GM20431 (cell line): ENCODE data around the gene TMCC1.

Experiments
- in situ Hi-C: fragments of 300-500 bp; cut with MseI, MboI; formaldehyde crosslinking; loops from one replicate; pipeline ENCODE4 v1.15.0; 2020; ENCODE audit warnings: low sequenced_read_pairs; ENCODE audit not compliant: unreplicated experiment

The TMCC1 gene

DNA sequence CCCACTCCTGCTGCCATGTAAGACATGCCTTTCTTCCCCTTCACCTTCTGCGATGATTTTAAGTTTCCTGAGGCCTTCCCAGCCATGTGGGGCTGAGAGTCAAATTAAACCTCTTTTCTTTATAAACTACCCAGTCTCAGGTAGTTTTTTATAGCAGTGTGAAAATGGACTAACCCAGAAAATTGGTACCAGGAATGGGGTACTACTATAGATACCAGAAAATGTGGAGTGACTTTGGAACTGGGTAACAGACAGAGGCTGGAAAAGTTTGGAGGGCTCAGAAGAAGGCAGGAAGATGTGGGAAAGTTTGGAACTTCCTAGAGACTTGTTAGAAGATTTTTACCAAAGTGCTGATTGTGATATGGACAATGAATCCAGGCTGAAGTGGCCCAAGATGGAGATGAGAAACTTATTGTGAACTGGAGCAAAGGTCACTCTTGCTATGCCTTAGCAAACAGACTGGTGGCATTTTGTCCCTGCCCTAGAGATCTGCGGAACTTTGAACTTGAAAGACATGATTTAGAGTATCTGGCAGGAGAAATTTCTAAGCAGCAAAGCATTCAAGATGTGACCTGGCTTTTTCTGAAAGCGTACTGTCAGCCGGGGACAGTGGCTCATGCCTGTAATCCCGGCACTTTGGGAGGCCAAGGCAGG lies 52.7 kb downstream of the TMCC1 start:
- in situ Hi-C loops = loop anchor here (25.0 kb wide), 1 partner anchor 354 kb away; no protein-coding TSS in a partner anchor

DNA sequence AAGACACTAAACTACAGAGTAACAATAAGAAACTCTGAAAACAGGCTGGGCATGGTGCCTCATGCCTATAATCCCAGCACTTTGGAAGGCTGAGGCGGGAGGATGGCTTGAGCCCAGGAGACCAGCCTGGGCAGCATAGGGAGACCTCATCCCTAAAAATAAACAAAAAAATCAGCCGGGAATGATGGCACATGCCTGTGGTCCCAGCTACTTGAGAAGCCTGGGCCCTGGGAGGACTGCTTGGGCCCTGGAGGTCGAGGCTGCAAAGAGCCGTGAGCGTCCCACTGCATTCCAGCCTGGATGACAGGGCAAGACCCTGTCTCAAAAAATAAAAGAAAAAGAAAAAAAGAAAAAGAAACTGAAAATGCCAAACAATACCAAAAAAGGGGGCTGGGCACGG lies 55.4 kb downstream of the TMCC1 start:
- in situ Hi-C loops = loop anchor here (25.0 kb wide), 1 partner anchor 351 kb away; no protein-coding TSS in a partner anchor

DNA sequence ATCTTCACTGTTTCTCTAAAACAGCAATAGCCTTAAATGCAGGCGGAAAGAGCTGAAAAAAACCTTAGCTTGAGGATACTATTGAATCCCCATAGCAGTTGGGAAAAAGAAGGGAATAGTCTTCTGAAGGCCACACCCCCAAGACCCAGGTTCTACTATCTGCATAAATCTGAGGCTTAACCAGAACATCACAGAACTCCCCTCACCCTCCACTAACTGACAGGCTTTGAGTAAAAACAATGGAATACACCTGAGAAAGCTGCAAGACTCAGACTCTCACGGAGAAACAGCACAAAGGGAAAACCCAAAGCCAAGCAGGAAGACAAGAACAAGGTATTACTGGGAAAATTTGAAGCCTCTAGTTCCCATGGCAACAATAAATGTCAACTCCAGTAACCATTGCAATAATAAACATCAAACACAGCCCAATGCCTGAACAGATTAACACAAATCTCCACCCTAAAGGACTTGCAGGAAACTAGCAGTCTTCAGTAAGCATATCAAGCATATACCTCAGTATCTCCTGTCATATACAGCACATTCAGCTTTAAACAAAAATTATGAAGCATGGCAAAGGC lies 56.4 kb downstream of the TMCC1 start:
- in situ Hi-C loops = loop anchor here (25.0 kb wide), 1 partner anchor 350 kb away; no protein-coding TSS in a partner anchor

DNA sequence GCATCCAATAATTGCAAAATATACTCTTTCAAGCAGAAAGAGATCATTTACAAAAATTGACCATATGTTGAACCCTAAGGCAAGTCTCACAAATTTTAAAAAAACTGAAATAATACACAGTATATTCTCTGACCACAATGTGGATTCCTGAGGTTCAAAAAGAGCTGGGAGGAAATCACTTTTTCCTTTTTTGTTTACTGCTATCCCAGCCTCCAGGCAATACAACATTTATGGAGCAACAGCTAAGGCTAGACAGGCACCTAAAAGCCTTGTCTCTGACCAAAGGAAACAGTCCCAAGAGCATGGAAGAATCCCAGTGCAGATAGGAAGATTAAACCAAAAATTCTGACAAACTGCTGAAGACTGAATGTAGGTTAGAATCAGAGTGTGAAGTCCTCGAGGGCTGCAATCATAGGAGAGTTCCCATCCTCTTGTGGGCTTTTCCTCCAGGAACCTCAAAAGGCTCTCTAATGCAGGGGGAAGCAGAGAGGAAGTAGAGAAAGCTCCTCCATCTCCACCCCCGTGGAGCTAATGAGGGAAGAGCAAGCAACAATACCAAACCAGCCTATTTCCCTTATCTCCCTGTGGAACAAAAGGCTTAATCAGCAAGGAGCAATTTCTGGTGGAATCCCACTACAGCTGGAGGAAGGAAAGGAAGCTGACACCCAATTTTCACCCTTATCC lies 57.0 kb downstream of the TMCC1 start:
- in situ Hi-C loops = loop anchor here (25.0 kb wide), 1 partner anchor 349 kb away; no protein-coding TSS in a partner anchor

DNA sequence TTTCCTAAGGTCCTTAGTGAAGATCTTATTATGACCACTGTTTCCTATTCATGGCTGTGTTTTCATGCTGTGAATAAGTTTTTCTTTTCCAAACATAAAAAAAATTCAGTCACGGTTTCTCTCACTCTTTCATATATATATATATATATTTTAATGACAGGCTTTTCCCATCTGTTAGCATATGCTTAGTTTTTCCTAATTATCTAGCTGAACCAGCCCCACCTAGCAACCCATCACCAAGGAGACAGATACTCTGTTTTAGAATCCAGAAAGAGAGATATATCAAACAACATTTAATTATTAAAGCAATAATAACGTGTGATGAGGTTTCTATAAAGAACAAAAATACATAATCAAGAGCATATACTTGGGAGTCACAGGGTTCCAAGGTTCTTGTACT lies 58.3 kb downstream of the TMCC1 start:
- in situ Hi-C loops = loop anchor here (25.0 kb wide), 1 partner anchor 348 kb away; no protein-coding TSS in a partner anchor

DNA sequence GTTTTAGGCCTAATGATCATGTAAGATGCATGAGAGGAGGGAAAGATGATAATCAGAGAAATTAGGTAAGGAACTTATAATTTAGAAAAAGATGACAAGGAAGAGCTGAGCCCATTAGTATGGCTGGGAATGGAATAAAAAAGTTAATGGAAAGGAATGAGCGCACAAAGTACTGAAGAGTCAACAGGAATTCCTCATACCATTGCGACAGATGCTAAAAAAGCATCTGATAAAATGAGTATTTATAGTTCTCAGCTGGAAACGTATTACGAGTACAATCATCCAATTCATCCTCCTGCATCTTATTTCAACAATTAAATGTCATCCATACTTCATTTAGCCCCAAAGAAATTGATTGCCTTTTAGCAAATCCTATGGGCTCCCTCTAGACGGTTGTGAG lies 58.9 kb downstream of the TMCC1 start:
- in situ Hi-C loops = loop anchor here (25.0 kb wide), 1 partner anchor 347 kb away; no protein-coding TSS in a partner anchor

DNA sequence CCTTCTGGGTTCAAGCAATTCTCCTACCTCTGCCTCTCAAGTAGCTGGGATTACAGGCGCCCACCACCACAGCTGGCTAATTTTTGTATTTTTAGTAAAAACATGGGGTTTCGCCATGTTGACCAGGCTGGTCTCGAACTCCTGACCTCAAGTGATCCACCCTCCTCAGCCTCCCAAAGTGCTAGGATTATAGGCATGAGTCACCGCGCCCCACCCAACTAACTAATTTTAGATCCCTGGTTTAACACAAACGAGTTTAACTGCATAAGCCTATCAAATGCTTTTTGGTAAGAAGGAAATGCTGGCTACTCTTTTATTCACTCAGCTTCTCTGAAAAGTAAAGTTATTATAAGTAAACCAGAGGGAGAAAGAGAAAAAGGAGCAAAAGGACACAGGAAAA lies 61.6 kb downstream of the TMCC1 start:
- in situ Hi-C loops = loop anchor here (25.0 kb wide), 1 partner anchor 345 kb away; no protein-coding TSS in a partner anchor

DNA sequence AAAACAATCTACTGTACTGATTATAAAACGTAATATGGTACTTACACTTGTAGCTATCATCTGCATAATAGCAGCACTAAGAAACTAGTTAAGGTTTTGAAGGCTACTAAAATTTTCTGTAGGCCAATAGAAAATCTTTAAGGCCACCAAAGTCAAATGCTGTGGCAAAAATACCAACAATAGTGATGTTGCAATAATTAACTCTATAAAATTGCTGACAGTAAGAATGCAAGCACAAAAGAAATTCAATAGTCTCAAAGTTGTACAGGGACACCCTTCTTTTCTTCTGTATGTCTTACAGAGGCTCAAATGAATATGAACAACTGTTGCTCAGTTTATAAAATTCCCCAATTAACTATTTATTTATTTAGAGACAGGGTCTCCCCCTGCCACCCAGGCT lies 62.0 kb downstream of the TMCC1 start:
- in situ Hi-C loops = loop anchor here (25.0 kb wide), 1 partner anchor 344 kb away; no protein-coding TSS in a partner anchor

DNA sequence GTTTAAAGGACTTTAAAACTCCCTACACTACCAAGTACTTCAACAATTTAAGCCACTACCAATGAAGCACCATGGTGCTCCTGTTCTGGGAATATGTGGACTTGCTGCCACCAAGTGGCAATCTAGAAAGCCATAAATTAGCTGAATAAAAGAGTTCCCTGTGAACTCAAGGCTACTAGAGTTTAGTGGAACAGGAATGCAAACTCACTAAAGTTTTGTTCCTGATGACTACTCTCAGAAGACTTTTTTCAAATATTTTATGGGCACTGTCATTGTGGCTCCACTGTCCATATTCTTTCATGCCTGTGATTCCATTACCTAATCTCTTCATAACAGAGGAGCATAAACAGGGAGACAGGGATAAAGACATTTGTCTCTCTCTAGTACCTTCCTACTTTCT lies 63.9 kb downstream of the TMCC1 start:
- in situ Hi-C loops = loop anchor here (10.0 to 25.0 kb wide), 2 partner anchors 175 to 342 kb away; no protein-coding TSS in a partner anchor

DNA sequence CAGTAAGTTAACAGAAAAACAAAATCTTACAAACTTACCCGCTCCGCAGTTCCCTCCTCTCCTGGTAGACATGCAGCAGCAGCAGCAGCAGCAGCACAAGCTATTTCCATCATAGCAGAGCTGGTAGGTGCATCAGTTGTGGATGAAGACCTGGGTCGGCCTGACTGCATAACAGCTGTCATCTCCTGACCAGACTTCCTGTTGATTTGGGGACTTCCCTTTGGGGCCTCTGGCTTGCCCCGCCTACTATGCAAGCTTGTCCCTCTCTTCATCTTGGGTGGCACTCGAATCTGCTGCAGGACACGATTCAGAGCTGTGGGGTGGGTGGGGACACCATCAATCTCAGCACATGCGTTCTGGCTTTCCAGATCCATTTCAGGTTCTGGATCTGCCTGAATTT lies 65.7 kb downstream of the TMCC1 start:
- in situ Hi-C loops = loop anchor here (10.0 to 25.0 kb wide), 2 partner anchors 173 to 340 kb away; no protein-coding TSS in a partner anchor

DNA sequence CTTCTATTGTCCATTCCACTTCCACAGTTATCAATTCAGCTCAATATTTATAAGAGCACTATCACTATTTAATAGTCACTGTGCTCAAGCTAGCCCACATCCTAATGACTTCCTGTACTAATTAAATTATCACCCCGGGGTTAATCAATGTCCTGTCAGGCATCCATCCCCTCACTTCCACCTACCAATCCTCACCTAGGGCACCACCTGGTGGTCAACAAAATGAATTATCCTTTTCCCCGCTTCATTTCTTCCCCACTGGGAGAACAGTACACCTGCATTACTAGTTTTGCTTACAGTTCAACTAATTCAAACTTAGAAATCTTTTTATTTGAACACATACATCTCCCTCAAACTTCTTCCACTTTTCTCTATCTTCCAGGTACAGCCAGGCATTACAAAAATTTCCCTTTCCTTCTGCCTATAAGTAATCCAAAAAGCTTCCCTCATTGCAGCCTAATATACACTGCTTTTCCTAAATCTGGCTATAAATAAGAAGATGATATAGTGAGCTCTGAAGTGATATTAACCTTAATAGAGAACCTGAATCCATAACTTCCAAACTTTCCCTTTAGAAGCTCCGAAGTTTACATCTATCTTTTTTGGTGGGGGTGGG lies 68.5 kb downstream of the TMCC1 start:
- in situ Hi-C loops = loop anchor here (10.0 to 25.0 kb wide), 2 partner anchors 170 to 338 kb away; no protein-coding TSS in a partner anchor

DNA sequence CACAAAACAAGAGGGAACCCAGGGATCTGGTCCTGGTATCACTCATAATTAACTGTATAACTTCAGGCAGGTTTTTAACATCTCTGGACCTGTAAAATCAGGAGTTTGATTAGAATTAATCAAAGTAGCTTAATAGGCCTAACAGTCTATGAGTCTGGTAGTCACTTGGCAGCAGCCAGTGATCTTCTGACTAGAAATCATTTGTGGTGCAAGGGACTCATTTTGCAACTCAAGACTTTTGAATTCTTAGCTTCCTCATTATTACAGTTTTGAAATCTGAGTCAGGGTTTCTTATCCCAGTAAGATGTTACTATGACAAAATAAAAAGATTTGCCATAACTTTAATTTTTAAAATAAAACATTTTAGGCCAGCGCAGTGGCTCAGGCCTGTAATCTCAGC lies 70.8 kb downstream of the TMCC1 start:
- in situ Hi-C loops = loop anchor here (10.0 kb wide), 1 partner anchor 168 kb away; no protein-coding TSS in a partner anchor

DNA sequence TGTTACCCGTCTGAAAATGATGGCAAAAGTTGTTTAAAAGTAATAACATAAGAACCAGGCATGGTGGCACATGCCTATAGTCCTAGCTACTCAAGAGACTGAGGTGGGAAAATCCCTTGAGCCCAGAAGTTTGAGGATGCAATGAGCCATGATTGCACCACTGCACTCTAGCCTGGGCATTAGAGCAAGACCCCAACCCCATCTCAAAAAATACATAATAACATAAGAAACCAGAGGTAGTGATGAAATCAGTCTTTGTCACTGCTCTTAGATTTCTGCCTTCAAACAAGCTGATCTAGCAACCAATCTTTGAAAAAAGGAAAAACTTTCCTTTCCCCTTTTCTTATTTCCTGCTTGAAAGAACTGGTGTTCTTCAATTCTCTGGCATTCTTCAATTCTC lies 71.3 kb downstream of the TMCC1 start:
- in situ Hi-C loops = loop anchor here (10.0 kb wide), 1 partner anchor 167 kb away; no protein-coding TSS in a partner anchor

DNA sequence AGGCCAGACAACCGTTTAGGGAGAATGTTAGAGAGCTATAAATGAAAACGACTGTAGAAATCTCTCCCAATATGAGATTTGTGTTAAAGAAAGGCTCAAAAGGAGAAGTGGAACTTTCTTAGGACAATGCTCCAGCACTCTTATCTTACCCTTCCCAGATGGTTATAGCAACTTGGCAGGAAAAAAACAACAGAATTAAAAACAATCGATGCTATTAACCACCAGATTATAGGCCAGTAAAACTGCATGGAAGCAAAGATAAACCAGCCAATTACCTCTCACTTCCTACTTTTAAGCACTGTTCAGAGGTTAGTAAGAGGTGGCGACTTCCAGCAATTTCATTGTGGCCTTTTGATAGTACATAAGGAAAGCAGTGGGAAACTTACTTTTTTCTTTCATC lies 72.9 kb downstream of the TMCC1 start:
- in situ Hi-C loops = loop anchor here (10.0 kb wide), 1 partner anchor 166 kb away; no protein-coding TSS in a partner anchor

DNA sequence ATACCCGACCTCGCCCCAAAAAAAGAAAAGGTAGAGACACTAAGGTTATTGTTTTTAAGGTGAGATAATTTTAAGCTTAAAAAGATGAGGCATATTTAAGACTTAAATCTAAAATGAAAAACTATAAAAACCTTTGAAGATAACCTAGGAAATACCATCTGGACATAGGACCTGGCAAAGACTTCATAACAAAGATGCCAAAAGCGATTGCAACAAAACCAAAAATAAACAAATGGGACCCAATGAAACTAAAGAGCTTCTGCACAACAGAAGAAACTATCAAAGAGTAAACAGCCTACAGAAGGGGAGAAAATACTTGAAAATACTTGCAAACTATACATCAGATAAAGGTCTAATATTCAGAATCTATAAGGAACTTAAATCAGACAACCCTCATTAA lies 80.9 kb downstream of the TMCC1 start:
- in situ Hi-C loops = no loop called here

DNA sequence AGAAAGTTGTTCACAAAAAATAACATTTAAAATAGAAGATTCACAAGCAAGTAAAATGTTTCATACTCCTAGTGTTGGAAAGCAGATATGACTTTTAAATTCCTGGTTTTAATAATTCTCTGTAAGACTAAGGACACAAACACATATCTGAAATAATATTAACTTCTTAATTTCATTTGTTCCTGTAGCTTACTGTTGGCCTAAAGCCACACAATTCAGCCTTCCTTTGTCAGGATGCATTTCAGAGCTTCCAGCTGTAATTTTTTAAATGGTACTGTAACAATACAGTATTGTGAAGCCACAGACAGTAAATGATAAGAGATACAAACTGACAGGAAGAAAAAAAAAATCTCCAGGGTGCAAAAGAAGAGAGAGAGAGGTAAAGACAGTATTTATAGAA lies 84.2 kb downstream of the TMCC1 start:
- in situ Hi-C loops = no loop called here

DNA sequence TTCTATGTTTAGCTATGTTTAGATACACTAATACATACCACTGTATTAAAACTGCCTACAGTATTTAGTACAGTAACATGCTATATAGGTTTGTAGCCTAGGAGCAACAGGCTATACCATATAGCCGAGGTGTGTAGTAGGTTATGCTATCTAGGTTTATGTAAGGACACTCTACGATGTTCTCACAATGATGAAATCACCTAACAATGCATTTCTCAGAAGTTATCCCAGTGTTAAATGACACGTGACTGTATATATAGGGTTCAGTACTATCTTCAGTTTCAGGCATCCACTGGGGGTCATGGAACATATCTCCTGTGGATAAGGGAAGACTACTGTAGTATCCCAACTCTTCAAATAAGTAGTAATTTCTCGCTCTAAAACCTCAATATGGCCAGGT lies 97.4 kb downstream of the TMCC1 start:
- in situ Hi-C loops = no loop called here

DNA sequence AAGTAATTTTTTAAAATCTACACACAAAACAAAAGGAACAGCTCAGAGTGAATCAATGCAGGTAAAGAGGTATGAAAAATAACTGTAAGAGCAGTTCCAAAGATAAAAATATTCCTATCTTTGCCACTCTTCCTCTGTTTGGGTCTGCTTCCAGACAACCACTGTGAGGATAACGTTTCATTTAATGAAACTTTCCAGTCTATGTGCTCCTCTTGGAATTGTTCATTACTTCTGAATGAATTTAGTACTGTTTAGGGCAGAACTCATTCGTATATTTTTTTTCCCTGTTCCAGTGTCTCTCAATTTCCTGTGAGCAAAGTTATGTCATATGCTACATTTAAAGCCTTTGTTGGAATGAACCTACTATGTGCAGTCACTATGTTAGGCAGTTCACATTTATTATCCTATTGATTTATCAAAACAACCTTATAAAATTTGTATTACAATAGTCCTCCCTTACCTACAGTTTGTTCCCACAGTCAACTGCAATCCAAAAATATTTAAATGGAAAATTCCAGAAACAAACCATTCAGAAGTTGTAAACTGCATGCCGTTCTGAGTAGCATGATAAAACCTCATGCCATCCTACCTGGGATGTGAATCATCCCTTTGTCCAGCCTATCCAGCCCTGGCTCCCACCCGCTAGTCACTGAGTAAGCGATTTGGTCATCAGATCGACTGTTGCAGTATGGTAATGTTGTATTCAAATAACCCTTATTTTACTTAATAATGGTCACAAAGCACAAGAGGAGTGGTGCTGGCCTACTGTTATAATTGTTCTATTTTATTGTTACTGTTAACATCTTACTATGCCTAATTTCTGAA lies 98.1 kb downstream of the TMCC1 start:
- in situ Hi-C loops = no loop called here
